GM19351 (cell line): ENCODE results near the gene C19orf25.

Experiments used
- ATAC-seq: cut with Tn5 transposase; IDR thresholded peaks from one replicate; pipeline ENCODE4 v1.9.1; 2021; ENCODE audit warnings: mild to moderate bottlenecking, moderate library complexity; ENCODE audit not compliant: unreplicated experiment

C19orf25 gene

DNA sequence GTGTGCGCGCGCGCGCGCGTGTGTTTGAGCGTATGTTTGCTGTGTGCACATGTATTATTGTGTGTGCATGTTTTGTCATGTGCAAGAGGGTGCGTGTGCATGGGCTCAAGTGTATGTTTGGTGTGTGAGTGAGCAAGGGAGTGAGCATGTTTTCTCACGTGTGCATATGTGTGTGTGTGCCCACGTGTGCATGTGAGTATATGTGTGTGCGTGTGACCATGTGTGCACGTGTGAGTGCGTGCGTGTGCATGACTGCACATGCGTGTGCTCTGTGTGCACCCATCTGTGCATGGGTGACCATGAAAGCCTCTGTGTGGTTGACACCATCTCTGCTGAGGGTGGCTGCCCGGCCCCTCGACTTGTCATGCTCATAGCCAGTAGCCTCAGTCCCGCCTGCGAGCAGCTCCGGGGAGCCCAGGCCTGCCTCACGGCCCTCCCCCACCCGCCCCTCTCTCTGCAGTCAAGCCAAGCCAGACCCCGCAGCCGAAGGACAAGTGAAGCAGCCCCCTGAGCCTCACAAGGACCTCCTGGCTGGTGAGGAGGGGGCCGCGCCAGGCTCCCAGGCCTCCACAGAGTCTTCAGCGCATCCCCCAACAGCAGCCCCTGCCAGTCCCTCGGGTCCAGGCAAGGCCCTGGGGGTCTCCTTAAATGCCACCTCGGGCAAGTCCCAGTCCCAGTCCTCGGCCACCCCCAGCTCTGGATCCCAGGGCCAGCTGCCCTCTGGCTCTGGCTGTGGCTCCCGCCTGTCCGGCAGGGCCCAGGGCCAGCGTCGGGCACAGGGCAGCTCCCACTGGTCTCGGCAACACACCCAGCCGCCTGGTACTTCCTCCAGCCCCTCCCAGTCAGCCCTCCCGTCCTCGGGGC lies 17.9 kb upstream of the C19orf25 start:
- no peak for ATAC-seq

DNA sequence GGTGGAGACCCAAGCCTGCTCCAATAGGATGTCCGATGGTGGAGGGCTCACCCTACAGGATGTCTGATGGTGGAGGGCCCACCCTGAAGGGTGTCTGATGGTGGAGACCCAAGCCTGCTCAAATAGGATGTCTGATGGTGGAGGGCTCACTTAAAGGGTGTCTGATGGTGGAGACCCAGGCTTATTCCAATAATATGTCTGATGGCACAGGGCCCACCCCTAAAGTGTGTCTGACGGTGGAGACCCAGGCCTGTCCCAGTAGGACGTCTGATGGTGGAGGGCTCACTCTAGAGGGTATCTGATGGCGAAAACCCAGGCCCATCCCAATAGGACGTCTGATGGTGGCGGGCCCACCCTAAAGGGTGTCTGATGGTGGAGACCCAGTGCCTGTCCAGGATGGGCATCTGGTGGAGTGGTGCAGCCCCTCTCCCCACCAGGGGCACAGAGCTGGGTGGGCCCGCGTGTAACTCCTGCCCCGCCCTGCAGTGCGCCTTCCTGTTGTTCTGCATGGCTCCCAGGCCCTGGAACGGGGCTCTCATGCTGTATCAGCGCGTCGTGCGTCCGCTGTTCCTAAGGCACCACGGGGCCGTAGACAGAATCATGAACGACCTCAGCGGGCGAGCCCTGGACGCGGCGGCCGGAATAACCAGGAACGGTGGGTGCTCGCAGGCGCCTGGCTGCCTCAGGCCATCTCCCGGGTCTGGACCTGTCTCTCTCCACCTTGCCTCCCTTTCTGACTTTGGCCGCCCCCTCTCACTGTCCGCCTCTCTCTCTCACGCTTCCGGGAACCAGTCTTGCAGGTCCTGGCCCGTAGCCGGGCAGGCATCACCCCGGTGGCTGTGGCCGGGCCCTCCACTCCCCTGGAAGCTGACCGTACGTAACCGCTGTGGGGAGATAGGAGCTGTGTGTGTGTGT lies 17.0 kb upstream of the C19orf25 start:
- ATAC-seq, result no peak

DNA sequence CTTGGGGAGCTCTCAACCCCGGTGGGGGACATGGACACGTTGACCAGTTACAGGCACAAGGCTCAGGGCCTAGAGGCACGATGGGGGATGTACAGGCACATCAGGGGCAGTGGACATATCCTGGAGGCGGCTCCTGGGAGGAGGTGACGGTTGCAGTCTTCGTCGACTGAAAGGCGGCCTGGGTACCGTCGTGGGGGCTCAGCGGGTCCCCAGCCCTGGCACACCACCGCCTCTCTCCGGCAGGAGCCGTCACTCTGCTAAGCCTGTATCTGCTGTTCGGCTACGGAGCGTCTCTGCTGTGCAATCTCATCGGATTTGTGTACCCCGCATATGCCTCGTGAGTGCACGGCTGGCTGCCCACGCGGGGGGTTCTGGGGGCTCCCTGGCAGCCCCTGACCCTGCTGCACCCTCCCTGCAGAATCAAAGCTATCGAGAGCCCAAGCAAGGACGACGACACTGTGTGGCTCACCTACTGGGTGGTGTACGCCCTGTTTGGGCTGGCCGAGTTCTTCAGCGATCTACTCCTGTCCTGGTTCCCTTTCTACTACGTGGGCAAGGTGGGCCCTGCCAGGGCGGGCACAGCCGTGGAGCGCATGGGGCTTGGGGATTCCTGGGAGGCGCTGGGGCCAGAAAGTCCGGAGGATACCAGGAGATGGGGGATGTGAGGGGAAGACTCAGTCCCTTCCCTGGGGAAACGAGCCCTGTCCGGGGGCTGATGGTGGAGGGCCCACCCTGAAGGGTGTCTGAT lies 16.2 kb upstream of the C19orf25 start:
- no peak for ATAC-seq

DNA sequence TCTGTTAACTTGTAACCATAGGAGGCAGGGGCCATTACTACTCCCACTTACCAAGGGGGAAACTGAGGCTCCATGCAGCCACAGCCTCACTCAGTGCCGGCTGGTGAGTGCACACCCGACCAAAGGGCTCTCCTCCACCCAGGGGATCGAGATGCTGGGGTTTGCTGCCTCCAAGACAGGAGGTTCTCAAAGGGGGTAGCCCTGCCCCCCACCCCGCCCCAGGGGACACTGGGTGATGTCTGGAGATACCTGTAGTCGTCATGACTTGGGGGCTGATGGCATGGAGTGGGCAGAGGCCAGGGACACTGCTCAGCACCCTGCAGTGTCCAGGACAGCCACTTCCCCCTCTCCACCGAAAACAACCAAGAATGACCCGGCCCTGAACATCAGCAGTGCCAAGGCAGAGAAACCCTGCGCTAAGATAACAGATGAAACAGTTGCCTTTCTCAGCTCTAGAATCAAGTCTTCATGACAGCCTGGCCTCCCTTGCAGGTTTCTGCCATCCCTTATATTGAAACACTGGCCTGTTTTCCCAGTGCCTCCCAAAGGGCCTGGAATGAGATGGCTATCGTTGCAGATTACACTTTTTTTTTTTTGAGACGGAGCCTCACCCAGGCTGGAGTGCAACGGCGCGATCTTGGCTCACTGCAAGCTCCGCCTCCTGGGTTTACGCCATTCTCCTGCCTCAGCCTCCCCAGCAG lies 15.2 kb upstream of the C19orf25 start:
- ATAC-seq, result no peak

DNA sequence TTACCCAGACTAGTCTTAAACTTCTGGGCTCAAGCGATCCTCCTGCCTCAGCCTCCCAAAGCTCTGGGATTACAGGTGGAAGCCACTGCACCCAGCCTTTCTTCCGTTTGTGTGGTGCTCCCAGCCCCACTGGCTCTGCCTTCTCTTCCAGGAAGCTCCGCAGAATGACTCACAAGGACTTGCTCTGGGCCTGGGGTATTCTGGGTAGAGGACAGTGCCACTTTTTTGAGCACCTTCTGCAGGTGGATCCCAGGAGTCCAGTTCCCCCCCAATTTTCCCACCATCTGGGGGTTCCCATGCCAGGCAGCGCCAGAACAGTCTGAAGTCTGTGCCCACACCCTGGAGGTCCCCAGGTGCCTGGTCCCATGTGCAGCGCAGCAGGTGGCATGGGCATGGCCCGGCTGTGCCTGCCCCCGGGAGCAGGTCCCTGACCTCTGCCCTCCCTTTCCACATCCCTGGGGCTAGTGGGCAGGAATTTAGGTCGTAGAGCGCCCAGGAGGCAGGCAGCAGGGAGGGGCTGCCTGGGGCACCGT lies 13.5 kb upstream of the C19orf25 start:
- no peak for ATAC-seq

DNA sequence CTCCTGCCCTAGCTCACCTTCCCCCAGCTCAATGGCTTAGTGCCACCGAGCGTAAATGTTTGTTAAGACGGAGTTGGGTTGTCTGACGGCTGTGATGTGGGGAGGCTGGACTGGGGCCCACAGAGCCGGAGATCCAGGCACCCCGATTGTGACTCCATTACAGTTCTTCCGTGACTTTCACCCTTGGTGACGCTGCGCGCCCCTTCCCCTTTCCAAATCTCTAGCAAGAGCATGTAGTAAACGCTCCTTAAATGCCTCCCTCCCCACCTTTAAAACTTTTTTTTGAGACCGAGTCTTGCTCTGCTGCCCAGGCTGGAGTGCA lies 12.8 kb upstream of the C19orf25 start:
- ATAC-seq, result no peak

DNA sequence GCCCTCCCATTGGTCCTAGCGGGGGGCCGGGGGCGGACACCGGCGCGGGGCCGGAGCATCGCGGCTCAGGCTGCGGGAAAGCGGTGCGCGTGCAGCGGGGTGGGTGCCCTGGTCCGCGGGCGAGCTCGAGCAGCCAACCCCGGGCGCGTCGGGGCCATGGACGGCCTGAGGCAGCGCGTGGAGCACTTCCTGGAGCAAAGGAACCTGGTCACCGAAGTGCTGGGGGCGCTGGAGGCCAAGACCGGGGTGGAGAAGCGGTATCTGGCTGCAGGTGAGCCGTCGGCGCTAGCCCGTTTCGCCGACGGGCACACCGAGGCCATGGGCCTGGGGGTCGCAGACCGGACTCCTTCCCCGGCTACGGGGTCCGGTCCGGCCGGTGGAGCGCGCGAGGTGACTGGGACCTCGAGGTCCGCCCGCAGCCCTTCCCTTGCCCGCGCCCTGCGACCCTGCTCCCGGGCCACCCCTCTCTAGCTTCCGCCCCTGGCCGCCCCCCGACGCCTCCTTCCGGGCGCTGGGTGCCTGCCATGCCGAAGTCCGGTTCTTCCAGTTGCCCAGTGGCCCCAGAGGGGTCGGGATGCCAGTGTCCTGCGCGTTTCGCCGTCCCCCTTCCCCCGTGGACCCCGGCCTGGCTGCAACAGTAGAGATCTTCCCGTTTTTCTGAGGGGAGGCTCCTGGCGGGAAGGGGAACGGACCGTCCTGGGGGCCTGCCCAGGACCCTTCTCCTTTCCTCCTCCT lies 12.3 kb upstream of the C19orf25 start, which contains the start of gene REEP6:
Gene REEP6, plus strand, starts transcription at position 68 of the 735 bp plus-strand sequence. Its CDS starts 89 bp downstream, at position 157.
- no peak for ATAC-seq

DNA sequence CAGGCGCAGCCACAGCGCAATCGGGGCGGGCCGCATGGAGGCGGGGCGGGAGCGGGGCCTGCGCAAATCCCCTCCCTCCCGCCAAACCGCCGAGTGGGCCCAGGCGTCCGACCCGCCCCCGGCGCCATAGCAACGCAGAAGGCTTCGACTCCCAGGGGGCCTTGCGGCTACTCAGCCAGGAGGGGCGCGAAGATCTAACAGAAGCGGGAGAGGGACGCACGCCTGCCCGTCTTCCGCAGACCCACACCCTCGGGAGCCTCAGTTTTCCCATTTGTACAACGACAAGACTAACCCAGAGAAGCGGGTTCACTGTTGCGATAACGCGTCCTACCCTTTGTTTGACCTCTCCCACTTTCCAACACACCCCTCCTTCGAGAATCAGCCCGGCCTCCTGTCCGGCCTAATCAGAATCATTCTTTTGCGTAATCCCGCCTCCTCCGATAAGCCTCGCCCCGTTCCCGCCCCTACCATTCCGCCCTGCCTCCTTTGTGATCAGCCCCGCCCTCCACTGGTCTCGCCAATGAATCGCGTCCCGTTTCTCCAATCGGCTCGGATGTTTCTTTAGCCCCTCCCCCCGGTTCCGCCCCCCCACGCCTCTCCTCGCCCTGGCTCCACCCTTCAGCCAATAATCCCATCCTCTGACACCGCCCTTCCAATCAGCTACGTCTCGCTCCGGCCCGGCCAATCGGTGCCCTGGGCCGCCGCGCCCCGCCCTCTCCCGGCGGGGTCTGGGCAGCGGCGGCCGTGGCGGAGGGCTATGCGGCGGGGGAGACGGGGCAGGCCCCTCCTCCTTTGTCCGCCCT lies 11.5 kb upstream of the C19orf25 start, which contains the start of gene PCSK4:
Gene PCSK4, minus strand, starts transcription at position 40 of the 803 bp plus-strand sequence. Its CDS starts 4 bp downstream, at position 36.
- ATAC-seq, result peak; percentile 81

DNA sequence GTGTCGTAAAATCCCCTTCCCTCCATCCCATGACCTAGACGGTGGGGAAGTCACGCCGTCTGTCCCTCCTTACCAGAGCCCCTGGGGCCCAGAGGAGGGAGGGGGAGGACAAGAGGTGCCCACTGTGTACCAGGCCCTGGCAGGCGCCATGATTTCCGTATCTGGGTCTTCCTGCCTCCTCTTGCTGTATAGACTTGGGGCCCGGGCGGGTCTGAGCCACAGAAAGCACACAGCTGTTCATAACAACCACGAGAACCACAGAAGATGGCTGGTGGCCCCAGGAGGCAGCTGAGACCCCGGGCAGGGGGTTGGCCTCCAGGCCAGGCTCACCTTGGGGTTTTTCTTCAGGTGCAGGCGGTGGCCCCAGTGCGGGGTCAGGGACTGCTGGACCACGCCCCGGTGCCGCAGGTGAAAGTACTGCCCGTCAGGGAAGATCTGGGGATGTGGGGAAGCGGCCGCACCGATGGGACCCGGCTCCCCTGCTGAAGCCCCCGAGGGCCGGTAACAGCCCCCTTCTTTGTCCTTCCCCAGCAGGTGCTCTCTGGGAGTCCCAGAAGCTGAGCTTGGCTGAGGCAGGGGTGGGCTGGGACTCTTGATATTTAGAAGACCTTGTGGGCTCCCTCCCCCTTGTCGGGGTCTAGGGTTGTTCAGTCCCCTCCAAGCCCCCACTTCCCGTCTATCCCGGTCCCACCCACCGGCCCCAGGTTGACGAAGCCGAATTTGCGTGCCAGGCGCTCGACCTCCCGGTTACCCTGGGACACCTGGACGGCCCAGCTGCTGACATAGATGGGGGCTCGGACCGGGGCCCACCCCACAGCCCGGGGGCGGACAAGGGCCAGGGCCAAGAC lies 10.7 kb upstream of the C19orf25 start:
- ATAC-seq, result no peak

DNA sequence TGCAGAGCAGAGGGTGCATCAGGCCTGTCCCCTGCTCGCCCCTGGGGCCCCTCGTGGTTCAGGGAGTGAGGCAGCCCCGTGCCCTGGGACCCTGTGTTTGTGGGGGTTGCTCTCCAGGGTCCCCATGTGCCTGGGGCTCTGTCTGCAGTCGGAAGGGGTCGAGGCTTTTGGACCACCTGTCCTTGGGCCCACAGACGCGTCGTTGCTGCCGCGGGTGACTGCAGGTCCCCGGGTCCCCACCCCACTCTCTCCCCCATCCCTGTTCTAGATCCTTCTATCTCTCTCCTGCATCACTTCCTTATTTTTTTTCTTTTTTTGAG lies 9.2 kb upstream of the C19orf25 start:
- ATAC-seq, result no peak

DNA sequence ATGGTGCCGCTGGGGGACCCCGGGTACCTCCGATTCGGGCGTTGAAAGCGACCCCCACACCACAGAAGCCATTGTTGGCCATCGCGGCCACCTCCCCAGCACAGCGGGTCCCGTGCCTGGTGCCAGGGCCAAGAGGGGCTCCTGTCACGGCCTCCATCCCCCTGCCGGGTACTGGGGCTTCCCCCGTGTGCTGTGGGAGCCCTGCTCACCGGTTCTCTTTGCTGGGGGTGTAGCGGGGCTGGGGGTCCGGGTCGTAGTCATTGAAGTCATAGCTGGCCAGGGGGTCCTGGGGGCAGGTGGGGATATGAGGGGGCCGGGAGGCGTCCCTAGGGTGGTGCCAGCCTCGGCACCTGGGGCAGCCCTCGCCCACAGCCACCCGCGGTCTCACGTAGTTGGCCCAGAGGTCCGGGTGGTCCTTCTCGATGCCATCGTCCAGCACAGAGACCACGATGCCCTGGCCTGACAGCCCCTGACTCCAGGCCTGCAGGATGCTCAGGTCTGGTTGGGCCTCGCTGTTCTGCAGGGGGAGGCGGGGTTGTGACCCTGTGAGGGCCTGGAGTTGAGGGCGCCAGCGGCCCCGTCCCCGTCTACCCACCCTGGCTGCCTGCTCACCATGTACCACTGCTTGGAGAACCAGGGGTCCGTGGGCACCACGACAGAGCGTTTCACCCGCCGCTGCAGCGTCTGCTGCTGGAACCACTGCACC lies 8.7 kb upstream of the C19orf25 start:
- ATAC-seq, result no peak

DNA sequence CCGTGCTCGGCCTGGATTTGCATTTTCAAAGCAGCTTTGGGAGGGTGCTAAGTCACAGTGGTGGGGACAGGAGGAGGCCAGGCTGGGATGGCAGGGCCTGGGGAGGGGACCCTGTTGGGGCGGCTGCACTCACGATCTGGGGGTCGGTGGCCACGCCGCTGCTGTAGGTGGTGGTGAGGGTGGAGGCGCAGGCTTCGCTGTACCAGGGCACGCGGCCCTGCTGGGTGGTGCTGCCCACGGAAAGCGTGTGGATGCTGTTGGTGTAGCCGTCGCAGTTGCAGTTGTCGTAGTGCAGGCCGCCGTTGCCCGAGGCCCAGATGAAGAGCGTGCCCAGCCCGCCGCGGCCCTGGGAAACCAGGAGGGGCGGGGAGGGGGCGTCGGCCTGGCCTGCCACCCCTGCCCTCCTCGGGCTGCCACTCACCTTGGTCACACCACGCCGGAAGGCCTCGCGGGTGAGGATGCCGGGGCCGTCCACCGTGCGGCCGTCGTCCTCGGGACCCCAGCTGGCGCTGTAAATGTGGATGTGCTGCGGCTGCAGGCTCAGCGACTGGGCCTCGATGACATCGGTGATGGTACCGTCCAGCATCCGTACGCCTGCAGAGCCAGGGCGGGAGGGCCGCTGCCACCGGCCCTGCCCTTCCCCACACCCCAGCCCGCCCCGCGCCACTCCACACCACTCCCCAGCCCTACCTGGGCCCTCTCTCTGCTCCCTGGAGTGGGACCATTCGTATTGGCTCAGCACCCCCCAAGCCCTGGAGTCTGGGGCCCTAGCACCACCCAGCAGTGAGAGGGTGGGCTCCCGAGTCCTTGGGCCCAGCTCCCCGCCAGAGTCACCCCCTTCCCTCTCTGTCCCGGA lies 7.9 kb upstream of the C19orf25 start:
- no peak for ATAC-seq

DNA sequence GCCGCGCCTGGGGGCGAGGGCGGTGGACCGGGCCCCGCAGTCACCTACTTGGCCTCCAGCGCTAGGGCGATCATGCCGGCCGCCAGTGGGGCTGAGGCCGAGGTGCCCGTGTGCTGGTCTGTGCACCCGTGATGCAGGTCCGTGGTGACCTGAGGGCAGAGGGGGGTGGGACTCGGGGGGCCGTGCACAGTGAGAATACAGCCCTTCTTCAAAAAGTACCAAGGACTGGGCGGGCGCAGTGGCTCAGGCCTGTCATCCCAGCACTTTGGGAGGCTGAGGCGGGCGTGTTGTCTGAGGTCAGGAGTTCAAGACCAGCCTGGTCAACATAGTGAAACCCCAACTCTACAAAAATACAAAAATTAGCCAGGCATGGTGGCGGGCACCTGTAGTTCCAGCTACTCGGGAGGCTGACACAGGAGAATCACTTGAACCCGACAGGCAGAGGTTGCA lies 5.0 kb upstream of the C19orf25 start:
- ATAC-seq, result no peak

DNA sequence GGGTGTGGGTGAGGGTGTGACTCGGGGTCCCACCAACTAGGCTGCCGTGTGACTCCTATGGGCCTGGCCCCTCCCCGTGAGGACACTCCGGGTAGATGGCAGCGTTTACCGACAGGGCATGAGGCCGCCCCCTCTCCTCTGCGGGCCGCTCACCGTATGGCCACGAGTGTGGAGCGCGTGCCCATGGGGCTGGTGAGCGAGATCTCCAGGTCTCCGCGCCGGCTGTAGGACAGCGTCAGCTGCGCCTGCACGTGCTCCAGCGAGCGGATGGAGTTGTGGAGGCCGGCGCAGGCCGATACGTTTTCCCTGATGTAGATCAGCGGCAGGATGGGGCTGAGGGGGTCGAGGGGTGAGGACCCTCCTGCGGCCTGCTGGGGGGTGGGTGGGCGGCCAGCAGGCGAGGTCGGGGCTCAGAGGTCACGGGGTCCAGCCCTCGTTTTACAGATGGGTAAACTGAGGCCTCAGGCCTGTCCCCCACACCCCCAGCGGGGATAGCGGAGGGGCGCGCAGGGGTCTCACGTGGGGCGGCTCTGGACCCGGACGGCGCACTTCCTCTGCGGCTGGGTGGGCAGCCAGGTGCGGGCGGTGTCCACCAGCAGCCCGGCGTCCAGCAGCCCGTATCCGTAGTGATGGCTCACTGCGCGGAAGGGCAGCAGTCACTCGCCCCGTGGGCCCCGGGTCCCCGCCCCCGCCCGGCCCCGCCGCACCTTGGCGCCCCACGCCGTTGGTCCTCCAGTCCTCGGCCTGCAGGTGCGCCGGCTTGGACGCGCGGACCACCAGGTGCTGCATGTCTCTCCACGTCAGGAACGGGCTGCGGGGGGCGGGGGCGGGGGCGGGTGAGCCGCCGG lies 4.3 kb upstream of the C19orf25 start:
- no peak for ATAC-seq

DNA sequence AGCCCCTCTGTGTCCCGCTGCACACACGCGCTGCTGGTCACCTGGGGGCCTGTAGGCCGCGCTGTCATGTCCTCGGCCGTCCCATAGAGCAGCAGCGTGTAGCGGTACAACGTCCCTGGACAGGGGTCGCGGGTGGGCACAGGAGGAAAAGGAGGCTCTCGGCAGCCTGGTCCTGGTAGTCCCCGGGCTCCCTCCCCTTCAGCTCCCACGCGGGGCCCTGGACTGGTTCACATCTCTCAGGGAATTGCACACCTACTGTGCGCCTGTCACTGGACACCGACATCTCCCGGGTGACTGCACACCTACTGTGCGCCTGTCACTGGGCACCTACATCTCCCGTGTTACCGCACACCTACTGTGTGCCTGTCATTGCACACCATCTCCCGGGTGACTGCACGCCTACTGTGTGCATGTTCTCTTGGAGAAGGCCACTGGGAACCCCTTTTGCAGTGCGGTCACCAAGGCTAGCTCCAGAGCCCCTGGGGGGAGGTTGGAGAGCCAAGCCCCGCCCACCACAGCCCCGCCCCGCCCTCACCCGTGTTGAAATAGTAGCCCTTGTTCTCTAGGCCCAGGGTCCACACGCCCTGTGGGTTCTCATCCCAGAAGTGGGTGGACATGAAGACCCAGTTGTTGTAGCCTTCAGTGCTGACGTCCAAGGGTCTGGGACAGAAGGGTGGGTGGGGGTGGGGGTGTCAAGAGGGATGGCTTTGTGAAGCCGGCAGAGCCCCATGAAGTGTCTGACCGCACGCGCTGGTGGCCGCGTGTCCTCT lies 3.5 kb upstream of the C19orf25 start:
- ATAC-seq, result no peak
